BLaER1 treated with 17β-estradiol and CSF1 and Interleukin-3, amounts not matched to agents 10 nM and 100 nM (cell line): ENCODE measurements around the gene MTA3.

ENCODE experiments used
- H3K27ac ChIP-seq, 11 experiments: shearing (Covaris generic); formaldehyde crosslinking; 2 replicates each; pipeline ENCODE4 v1.8.1; 2022
- H3K27me3 ChIP-seq, 11 experiments: shearing (Covaris generic); formaldehyde crosslinking; 2 replicates each; pipeline ENCODE4 v1.8.1; 2022
- H3K36me3 ChIP-seq, 11 experiments: shearing (Covaris generic); formaldehyde crosslinking; 2 replicates each; pipeline ENCODE4 v1.8.1; 2022
- H3K4me1 ChIP-seq, 10 experiments: shearing (Covaris generic); formaldehyde crosslinking; 2 replicates each; pipeline ENCODE4 v1.8.1; 2022
- H3K4me2 ChIP-seq, 11 experiments: shearing (Covaris generic); formaldehyde crosslinking; 2 replicates each; pipeline ENCODE4 v1.8.1; 2022
- H3K4me3 ChIP-seq, 10 experiments: shearing (Covaris generic); formaldehyde crosslinking; 2 replicates each; pipeline ENCODE4 v1.8.1; 2022
- H3K9ac ChIP-seq, 11 experiments: shearing (Covaris generic); formaldehyde crosslinking; 2 replicates each; pipeline ENCODE4 v1.8.1; 2022
- H3K9me3 ChIP-seq, 11 experiments: shearing (Covaris generic); formaldehyde crosslinking; replicated peaks in 1 of 11; 2 replicates each; pipeline ENCODE4 v1.8.1; 2022
- H4K20me1 ChIP-seq, 11 experiments: shearing (Covaris generic); formaldehyde crosslinking; 2 replicates each; pipeline ENCODE4 v1.8.1; 2022
- Cebpa-rat ChIP-seq, 11 experiments: shearing (Covaris generic); IDR thresholded peaks; 2 replicates each; pipeline ENCODE4 v1.8.1; 2022

MTA3 gene

DNA sequence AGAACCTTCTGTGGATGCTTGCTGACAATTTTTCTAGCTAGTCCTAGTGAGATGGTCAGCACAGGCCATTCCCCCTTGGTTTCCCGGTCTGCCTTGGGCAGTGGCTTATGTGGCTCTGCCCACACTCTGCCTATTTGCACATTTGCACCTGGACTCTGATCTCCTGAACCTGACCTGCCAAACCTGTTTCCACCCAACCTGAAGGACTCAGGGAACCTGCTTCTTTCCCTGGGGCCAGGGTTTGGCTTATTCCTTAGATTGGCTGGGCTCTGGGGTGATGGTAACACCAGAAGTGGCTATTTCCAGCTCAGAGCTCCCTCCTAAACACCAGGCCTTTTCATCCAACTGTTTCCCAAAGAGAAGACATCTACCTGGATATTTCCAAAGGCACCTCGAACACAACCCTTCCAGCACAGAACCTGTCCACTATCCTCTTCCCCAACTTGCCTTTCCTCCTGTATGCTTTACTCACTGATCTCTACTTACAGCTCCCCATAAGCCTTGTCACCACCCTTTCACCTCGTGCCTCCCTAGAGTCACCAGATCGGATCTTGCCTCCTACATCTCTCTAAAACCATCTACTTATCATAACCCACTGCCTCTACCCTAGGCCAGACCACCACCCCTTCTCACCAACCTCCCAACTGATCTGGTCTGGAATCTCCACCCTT lies 5.8 kb upstream of the MTA3 start:
- H3K27ac ChIP-seq: no peak overlapping the region
- no peak for TF ChIP-seq Cebpa-rat (IDR thresholded peaks at IDR 0.05)
- no peak overlapping the region for H3K4me3 ChIP-seq
- no peaks in the 10 kb centered on the region for H3K27me3 ChIP-seq
- no peaks in the 10 kb centered on the region for H4K20me1 ChIP-seq
- H3K36me3 ChIP-seq: no peaks in the 10 kb centered on the region
- peaks cover 0 to 6% (median 0%) of the 10 kb centered on the region in 11 experiments; a peak in 2 of 22 replicates for H3K9me3 ChIP-seq
- H3K4me1 ChIP-seq: peaks cover 0 to 15% (median 12%) of the 10 kb centered on the region in 10 experiments; a peak in 13 of 20 replicates
- no peak overlapping the region for H3K9ac ChIP-seq
- no peak overlapping the region for H3K4me2 ChIP-seq

- peaks cover 0 to 6% (median 0%) of the 10 kb centered on the region in 11 experiments; a peak in 2 of 22 replicates for H3K9me3 ChIP-seq
- no peak overlapping the region; a peak in 1 of 22 replicates for H3K9ac ChIP-seq
- TF ChIP-seq Cebpa-rat (IDR thresholded peaks at IDR 0.05): no peak
- no peaks in the 10 kb centered on the region for H3K27me3 ChIP-seq
- H3K36me3 ChIP-seq: peaks cover 0 to 7% (median 3%) of the 10 kb centered on the region in 11 experiments; a peak in 8 of 22 replicates
- H4K20me1 ChIP-seq: no peaks in the 10 kb centered on the region
- peaks cover 11 to 34% (median 31%) of the 10 kb centered on the region in 10 experiments for H3K4me1 ChIP-seq
- H3K4me3 ChIP-seq: no peak overlapping the region
- H3K4me2 ChIP-seq: no peak overlapping the region
- H3K27ac ChIP-seq: no peak overlapping the region
These were observed 2.4 kb upstream of the MTA3 start for GRCh38 chr2:42566025-42566424.

DNA sequence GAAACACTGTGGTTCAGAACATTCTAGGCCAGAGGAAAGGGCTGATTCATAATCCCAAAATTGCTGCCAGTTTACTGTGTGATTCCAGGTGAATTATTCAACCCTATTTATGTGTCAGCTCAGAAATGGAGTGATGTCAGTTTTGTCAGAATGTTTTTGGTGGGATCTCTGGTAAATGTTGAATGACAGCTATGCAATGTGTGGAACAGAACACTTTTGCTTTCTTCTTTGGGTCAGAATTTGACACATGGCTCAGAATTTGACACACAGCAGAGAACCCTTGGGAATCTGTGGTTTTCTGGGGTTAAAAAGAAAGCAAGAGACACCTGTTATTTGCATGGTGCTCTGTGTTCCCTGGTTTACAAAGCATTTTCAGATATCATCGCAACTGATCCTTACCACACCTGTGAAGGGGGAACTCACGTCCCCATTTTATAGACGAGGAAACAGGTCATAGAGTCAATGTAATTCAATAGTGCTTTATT lies 1.6 kb upstream of the MTA3 start:
- H3K27ac ChIP-seq: no peak overlapping the region

GRCh38 chr2:42567364-42567763 lies 1.1 kb upstream of the MTA3 start:
- H3K4me2 ChIP-seq: peak overlapping the region in 7 of 11 experiments; percentile 50 to 68 (median 63); a peak in 14 of 22 replicates
- no peak for TF ChIP-seq Cebpa-rat (IDR thresholded peaks at IDR 0.05)
- H3K4me3 ChIP-seq: no peak overlapping the region
- H3K36me3 ChIP-seq: peaks cover 5 to 20% (median 11%) of the 10 kb centered on the region in 11 experiments; a peak in 19 of 22 replicates
- H3K9me3 ChIP-seq: peaks cover 0 to 6% (median 0%) of the 10 kb centered on the region in 11 experiments; a peak in 2 of 22 replicates
- H3K9ac ChIP-seq: 0 out of 22 replicates have a peak overlapping the region, but pooled peaks of 1 of the 11 experiments have one; percentile 16
- peaks cover 11 to 34% (median 31%) of the 10 kb centered on the region in 10 experiments for H3K4me1 ChIP-seq
- H3K27me3 ChIP-seq: no peaks in the 10 kb centered on the region
- no peak overlapping the region for H3K27ac ChIP-seq
- no peaks in the 10 kb centered on the region for H4K20me1 ChIP-seq

More for the DNA sequence above, 1.6 kb upstream of the MTA3 start:
- H3K4me1 ChIP-seq: peaks cover 11 to 34% (median 31%) of the 10 kb centered on the region in 10 experiments
- no peak overlapping the region for H3K4me3 ChIP-seq
- TF ChIP-seq Cebpa-rat (IDR thresholded peaks at IDR 0.05): no peak
- peaks cover 1 to 15% (median 6%) of the 10 kb centered on the region in 11 experiments; a peak in 15 of 22 replicates for H3K36me3 ChIP-seq
- peak overlapping the region in 7 of 11 experiments; percentile 18 to 68 (median 63); a peak in 12 of 22 replicates for H3K4me2 ChIP-seq
- no peak overlapping the region for H3K9ac ChIP-seq
- H4K20me1 ChIP-seq: no peaks in the 10 kb centered on the region
- H3K27me3 ChIP-seq: no peaks in the 10 kb centered on the region
- H3K9me3 ChIP-seq: peaks cover 0 to 6% (median 0%) of the 10 kb centered on the region in 11 experiments; a peak in 2 of 22 replicates

- peak overlapping the region in 4 of 11 experiments; percentile 16 to 48 (median 33); a peak in 5 of 22 replicates for H3K9ac ChIP-seq
These were observed 529 bp upstream of the MTA3 start for GRCh38 chr2:42567806-42568400.

GRCh38 chr2:42569116-42569711 lies 782 bp downstream of the MTA3 start:
- Histone ChIP-seq H3K9ac (peak overlapping the region; percentile 79 to 90 (median 86)), H3K9me3 (peaks cover 0 to 1% (median 0%) of the 10 kb centered on the region in 11 experiments; a peak in 2 of 22 replicates), H3K27me3 (no peaks in the 10 kb centered on the region), H3K36me3 (peaks cover 17 to 36% (median 25%) of the 10 kb centered on the region in 11 experiments; a peak in 21 of 22 replicates), H4K20me1 (no peaks in the 10 kb centered on the region), H3K4me3 (peak overlapping the region; percentile 58 to 76 (median 68)), H3K4me1 (peaks cover 11 to 38% (median 33%) of the 10 kb centered on the region in 10 experiments), H3K27ac (peak overlapping the region; percentile 74 to 91 (median 81); a peak in 20 of 22 replicates), H3K4me2 (peak overlapping the region; percentile 75 to 92 (median 87))
- TF ChIP-seq Cebpa-rat (IDR thresholded peaks at IDR 0.05): no peak

More at GRCh38 chr2:42567806-42568400, 529 bp upstream of the MTA3 start:
- TF ChIP-seq Cebpa-rat (IDR thresholded peaks at IDR 0.05): no peak
- Histone ChIP-seq H3K4me1 (peaks cover 11 to 34% (median 31%) of the 10 kb centered on the region in 10 experiments), H3K27me3 (no peaks in the 10 kb centered on the region), H3K4me2 (peak overlapping the region; percentile 33 to 68 (median 51); a peak in 18 of 22 replicates), H4K20me1 (no peaks in the 10 kb centered on the region), H3K9me3 (peaks cover 0 to 6% (median 0%) of the 10 kb centered on the region in 11 experiments; a peak in 2 of 22 replicates), H3K36me3 (peaks cover 9 to 25% (median 16%) of the 10 kb centered on the region in 11 experiments; a peak in 20 of 22 replicates), H3K27ac (peak overlapping the region in 3 of 11 experiments; percentile 9 to 30 (median 22); a peak in 1 of 22 replicates), H3K4me3 (peak overlapping the region in 1 of 10 experiments; percentile 40; a peak in 1 of 20 replicates)

- Histone ChIP-seq H3K27ac (peak overlapping the region in 4 of 11 experiments; percentile 77 to 87 (median 80); a peak in 7 of 22 replicates), H3K36me3 (peaks cover 24 to 43% (median 32%) of the 10 kb centered on the region in 11 experiments; a peak in 21 of 22 replicates), H3K27me3 (no peaks in the 10 kb centered on the region), H3K4me2 (peak overlapping the region; percentile 75 to 92 (median 87)), H4K20me1 (no peaks in the 10 kb centered on the region), H3K4me3 (peak overlapping the region; percentile 58 to 76 (median 68); a peak in 19 of 20 replicates), H3K4me1 (peaks cover 11 to 42% (median 33%) of the 10 kb centered on the region in 10 experiments), H3K9me3 (no peaks in the 10 kb centered on the region), H3K9ac (peak overlapping the region; percentile 79 to 90 (median 86); a peak in 19 of 22 replicates)
- TF ChIP-seq Cebpa-rat (IDR thresholded peaks at IDR 0.05): no peak
These were observed 1.5 kb downstream of the MTA3 start for GRCh38 chr2:42569883-42570282.

DNA sequence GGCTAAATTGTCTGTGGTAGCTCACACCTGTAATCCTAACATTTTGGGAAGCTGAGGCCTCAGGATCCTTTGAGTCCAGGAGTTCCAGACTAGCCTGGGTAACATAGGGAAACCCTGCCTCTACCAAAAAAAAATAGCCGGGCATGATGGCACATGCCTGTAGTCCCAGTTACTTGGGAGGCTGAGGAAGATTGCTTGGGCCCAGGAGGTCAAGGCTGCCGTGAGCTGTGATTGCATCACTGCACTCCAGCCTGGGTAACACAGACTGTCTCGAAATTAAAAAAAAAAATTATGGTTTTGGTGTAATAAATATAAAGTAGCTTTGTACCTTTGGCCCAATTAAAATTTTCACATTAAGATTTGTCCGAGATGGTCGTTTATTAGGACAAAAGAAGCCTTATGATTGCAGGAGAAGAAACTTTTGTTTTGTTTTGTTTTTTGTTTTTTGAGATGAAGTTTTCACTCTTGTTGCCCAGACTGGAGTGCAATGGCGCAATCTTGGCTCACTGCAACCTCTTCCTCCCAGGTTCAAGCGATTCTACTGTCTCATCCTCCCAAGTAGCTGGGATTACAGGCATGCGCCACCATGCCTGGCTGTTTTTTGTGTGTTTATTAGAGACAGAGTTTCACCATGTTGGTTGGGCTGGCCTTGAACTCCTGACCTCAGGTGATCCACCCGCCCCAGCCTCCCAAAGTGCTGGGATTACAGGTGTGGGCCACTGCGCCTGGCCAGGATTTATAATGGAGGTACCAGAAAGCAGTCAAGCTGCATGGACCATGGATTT lies 4.1 kb downstream of the MTA3 start:
- 0 out of 22 replicates have a peak, but pooled peaks of 1 of the 11 experiments have one; percentile 8 for TF ChIP-seq Cebpa-rat (IDR thresholded peaks at IDR 0.05)
- no peak overlapping the region; a peak in 1 of 22 replicates for H3K4me2 ChIP-seq
- no peak overlapping the region for H3K9ac ChIP-seq
- peaks cover 40 to 65% (median 51%) of the 10 kb centered on the region in 11 experiments for H3K36me3 ChIP-seq
- no peaks in the 10 kb centered on the region; a peak in 1 of 22 replicates for H4K20me1 ChIP-seq
- no peak overlapping the region for H3K4me3 ChIP-seq
- H3K4me1 ChIP-seq: peaks cover 11 to 39% (median 27%) of the 10 kb centered on the region in 10 experiments
- no peaks in the 10 kb centered on the region for H3K9me3 ChIP-seq
- no peaks in the 10 kb centered on the region for H3K27me3 ChIP-seq
- no peak overlapping the region for H3K27ac ChIP-seq
